ENCODE results near the gene UPP2. TPM values are rescaled to one million over a fixed set of nuclear protein-coding genes. Genes with fewer than 3 reads are reported as not detected.
A peak's percentile ranks its signal among the peaks of the same experiment; 100 is the strongest.

The UPP2 gene
- total and polyA plus RNA-seq, 2 of the 13 experiments (the other 11 are each of a cell fraction or from before 2014, with no cell fraction given) = 0.07 to 0.28 TPM

DNA sequence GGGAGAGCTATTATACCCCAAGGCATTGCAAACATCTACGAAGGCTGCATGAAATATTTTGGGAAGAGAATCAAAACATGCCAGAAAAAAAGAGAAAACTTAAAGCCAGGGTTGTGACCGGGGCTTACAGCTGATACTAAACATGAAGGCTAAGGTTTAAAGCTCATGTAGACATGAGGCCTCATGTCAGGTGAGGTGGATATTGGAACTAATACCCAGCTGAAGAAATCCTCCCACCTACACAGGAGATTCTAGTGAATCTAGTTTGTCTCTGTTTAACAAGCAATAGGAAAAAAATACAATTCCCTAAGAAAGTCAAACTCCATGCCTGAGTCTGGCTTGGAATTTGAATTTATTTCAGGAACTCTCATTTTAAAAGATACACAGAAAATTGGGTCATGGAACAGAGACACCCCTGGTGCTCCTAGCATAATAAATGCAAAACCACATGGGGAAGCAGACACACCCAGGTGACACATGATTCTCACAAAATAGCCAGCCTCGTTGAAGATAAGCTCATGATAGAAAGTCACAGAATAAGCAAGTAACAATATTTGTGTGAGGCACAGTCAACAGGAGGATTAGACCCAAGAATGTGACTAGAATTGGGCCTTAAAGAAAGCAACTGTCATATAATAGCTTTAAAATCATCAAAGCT is 42.2 kb downstream of the UPP2 start:
- CTCF ChIA-PET (ENCODE audit: low intra/inter-chr PET ratio, low total read pairs) = no interaction called here
- no peaks in the 10 kb centered on the region for H3K27me3 ChIP-seq (ENCODE audit: control insufficient read depth in 1 of 2, insufficient read depth in 2 of 2, low read length in 2 of 2)
- 46% methylated on average over 3 of the region's 3 CpGs for WGBS (ENCODE audit: low lambda C conversion rate)

More for the DNA sequence above, 42.2 kb downstream of the UPP2 start:
- Histone ChIP-seq H3K4me3 (replicated peaks in 1 of 3; ENCODE audit: insufficient read depth in 1 of 3, low read depth in 2 of 3, low read length in 3 of 3) (no peak overlapping the region), H3K36me3 (replicated peaks in 1 of 2; ENCODE audit: control insufficient read depth in 1 of 2, insufficient read depth in 2 of 2, low read length in 2 of 2) (no peaks in the 10 kb centered on the region), H3K4me1 (ENCODE audit: insufficient read depth, low read length) (peaks cover 22% of the 10 kb centered on the region), H3K27ac (ENCODE audit: extremely low read length, insufficient read depth, low read length) (no peak overlapping the region), H3K4me2 (ENCODE audit: low read depth, low read length) (no peak overlapping the region), H3K9ac (ENCODE audit: insufficient read depth, low read depth, low read length) (no peak overlapping the region), H3K79me2 (ENCODE audit: insufficient read depth, low read length) (no peaks in the 10 kb centered on the region), H3K9me3 (ENCODE audit: low read length) (no peaks in the 10 kb centered on the region; the same call in 1 of the 2 replicates), H4K20me1 (ENCODE audit: insufficient read depth, low read length) (no peaks in the 10 kb centered on the region), H2AFZ (ENCODE audit: low read length) (peak overlapping the region; percentile 58)
- POLR2A ChIA-PET = interaction anchor here (2.7 kb wide), 1 partner anchor 12 kb away, joined by 19 read pairs; no protein-coding TSS in a partner anchor
- intact Hi-C loops (cut with micrococcal nuclease; ENCODE audit: unreplicated experiment) = no loop called here
- ATAC-seq (peak; percentile 39; the same call in 2 of the 3 replicates), FAIRE-seq (no peak), DNase-seq (ENCODE audit: low spot score) (no peak)
- no TSS peak for BruUV-seq (replicated peaks)
- TF ChIP-seq, protein P1, sequence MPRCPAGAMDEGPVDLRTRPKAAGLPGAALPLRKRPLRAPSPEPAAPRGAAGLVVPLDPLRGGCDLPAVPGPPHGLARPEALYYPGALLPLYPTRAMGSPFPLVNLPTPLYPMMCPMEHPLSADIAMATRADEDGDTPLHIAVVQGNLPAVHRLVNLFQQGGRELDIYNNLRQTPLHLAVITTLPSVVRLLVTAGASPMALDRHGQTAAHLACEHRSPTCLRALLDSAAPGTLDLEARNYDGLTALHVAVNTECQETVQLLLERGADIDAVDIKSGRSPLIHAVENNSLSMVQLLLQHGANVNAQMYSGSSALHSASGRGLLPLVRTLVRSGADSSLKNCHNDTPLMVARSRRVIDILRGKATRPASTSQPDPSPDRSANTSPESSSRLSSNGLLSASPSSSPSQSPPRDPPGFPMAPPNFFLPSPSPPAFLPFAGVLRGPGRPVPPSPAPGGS (CRISPR knock-in tag; IDR thresholded peaks at IDR 0.05) = no peak
- TF ChIP-seq, protein P2, sequence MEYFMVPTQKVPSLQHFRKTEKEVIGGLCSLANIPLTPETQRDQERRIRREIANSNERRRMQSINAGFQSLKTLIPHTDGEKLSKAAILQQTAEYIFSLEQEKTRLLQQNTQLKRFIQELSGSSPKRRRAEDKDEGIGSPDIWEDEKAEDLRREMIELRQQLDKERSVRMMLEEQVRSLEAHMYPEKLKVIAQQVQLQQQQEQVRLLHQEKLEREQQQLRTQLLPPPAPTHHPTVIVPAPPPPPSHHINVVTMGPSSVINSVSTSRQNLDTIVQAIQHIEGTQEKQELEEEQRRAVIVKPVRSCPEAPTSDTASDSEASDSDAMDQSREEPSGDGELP (IDR thresholded peaks at IDR 0.05; ENCODE audit: borderline replicate concordance, low read depth) = 0 out of 2 replicates have a peak, but pooled peaks have one; percentile 34
- in situ Hi-C loops (cut with HindIII; ENCODE audit: extremely low pct_ligation_motif_present, low pct_unique_long_range_greater_than_20kb) = no loop called here
